GM23338 (cell line): Measurements from ENCODE around the gene ARHGAP4. TPM values are rescaled to one million over a fixed set of nuclear protein-coding genes. Genes with fewer than 3 reads are reported as not detected.
A peak's percentile ranks its signal among the peaks of the same experiment; 100 is the strongest.

Source experiments
- ATAC-seq: fragments of 200-7000 bp; cut with Tn5 transposase; 3 replicates; pipeline ENCODE4 v1.9.1; 2020
- DNase-seq: peaks from one replicate; pipeline ENCODE4 v3.0.0-alpha.2; 2015; ENCODE audit warnings: low spot score
- H2AFZ ChIP-seq: fragments of 200-600 bp; sonication (generic); 2 replicates; pipeline ENCODE4 v1.8.0; 2016; ENCODE audit warnings: antibody characterized with exemption, mild to moderate bottlenecking, moderate library complexity
- H3F3A ChIP-seq: fragments of 200-600 bp; sonication (generic); replicated peaks from 2 replicates; pipeline ENCODE4 v1.8.0; 2017; ENCODE audit warnings: antibody characterized with exemption, mixed run types, low read depth
- H3K27ac ChIP-seq: fragments of 200-600 bp; sonication (generic); 2 replicates; pipeline ENCODE4 v1.6.1; 2016; ENCODE audit warnings: low read depth
- H3K27me3 ChIP-seq: fragments of 200-600 bp; sonication (generic); 2 replicates; pipeline ENCODE4 v1.8.0; 2016; ENCODE audit warnings: mild to moderate bottlenecking, mixed run types, moderate library complexity; ENCODE audit not compliant: insufficient read depth
- H3K36me3 ChIP-seq: fragments of 200-600 bp; sonication (generic); 2 replicates; pipeline ENCODE4 v1.8.0; 2016; ENCODE audit warnings: mild to moderate bottlenecking; ENCODE audit not compliant: insufficient read depth
- H3K4me1 ChIP-seq: fragments of 200-600 bp; sonication (generic); 2 replicates; pipeline ENCODE4 v1.8.0; 2016; ENCODE audit warnings: mild to moderate bottlenecking, moderate library complexity; ENCODE audit not compliant: insufficient read depth
- H3K4me2 ChIP-seq: fragments of 200-600 bp; sonication (generic); 2 replicates; pipeline ENCODE4 v1.7.1; 2017; ENCODE audit warnings: mixed run types
- H3K4me3 ChIP-seq: fragments of 200-600 bp; sonication (generic); 2 replicates; pipeline ENCODE4 v1.6.1; 2016; ENCODE audit warnings: mixed run types
- H3K79me2 ChIP-seq: fragments of 200-600 bp; sonication (generic); replicated peaks from 2 replicates; pipeline ENCODE4 v1.8.0; 2017; ENCODE audit warnings: mild to moderate bottlenecking; ENCODE audit not compliant: insufficient read depth
- H3K9me2 ChIP-seq: fragments of 200-600 bp; sonication (generic); 2 replicates; pipeline ENCODE4 v1.8.0; 2017; ENCODE audit not compliant: insufficient read depth
- H4K20me1 ChIP-seq: fragments of 200-600 bp; sonication (generic); replicated peaks from 2 replicates; pipeline ENCODE4 v1.8.0; 2017; ENCODE audit warnings: mild to moderate bottlenecking; ENCODE audit not compliant: insufficient read depth
- H3K27ac Mint-ChIP-seq: 2 replicates; pipeline ENCODE4 v1.8.0; 2020; ENCODE audit warnings: inconsistent platforms, mild to moderate bottlenecking, moderate library complexity, mixed read lengths
- H3K27me3 Mint-ChIP-seq: 3 replicates; pipeline ENCODE4 v1.8.0; 2022; ENCODE audit warnings: low read depth, mild to moderate bottlenecking, moderate library complexity, mixed read lengths, inconsistent platforms; ENCODE audit not compliant: insufficient read depth, poor library complexity
- H3K36me3 Mint-ChIP-seq: 3 replicates; pipeline ENCODE4 v1.8.0; 2021; ENCODE audit warnings: low read depth, mild to moderate bottlenecking, inconsistent platforms, moderate library complexity, mixed read lengths
- H3K4me1 Mint-ChIP-seq: 3 replicates; pipeline ENCODE4 v1.8.0; 2020; ENCODE audit warnings: mild to moderate bottlenecking, inconsistent platforms, mixed read lengths
- H3K4me3 Mint-ChIP-seq: 3 replicates; pipeline ENCODE4 v1.8.0; 2021; ENCODE audit warnings: moderate library complexity, mild to moderate bottlenecking, inconsistent platforms, mixed read lengths
- H3K9me3 Mint-ChIP-seq: 3 replicates; pipeline ENCODE4 v1.8.0; 2020; ENCODE audit warnings: moderate library complexity, mild to moderate bottlenecking, inconsistent platforms, mixed read lengths
- CTCF ChIP-seq, 2 experiments: fragments of 200-600 bp in 1 of 2; sonication (generic) in 1 of 2; conservative IDR thresholded peaks; 2 replicates each; pipeline versions ENCODE4 v1.5.1 to v1.6.1; 2016 to 2017; ENCODE audit warnings: antibody characterized with exemption in 2 of 2, low read depth in 2 of 2, mild to moderate bottlenecking in 2 of 2, moderate library complexity in 1 of 2
- ETS1 ChIP-seq: IDR thresholded peaks from 2 replicates; pipeline ENCODE4 v1.6.1; 2016; ENCODE audit warnings: antibody characterized with exemption
- EZH2 ChIP-seq: fragments of 200-600 bp; sonication (generic); IDR thresholded peaks from one replicate; pipeline ENCODE4 v1.8.0; 2017; ENCODE audit warnings: antibody characterized with exemption, mild to moderate bottlenecking, low read depth; ENCODE audit not compliant: unreplicated experiment
- EZH2phosphoT487 ChIP-seq: fragments of 200-600 bp; sonication (generic); IDR thresholded peaks from one replicate; pipeline ENCODE4 v1.8.1; 2018; ENCODE audit warnings: antibody characterized with exemption; ENCODE audit not compliant: unreplicated experiment
- JUNB ChIP-seq: IDR thresholded peaks from one replicate; pipeline ENCODE4 v1.6.1; 2016; ENCODE audit warnings: antibody characterized with exemption; ENCODE audit not compliant: unreplicated experiment
- REST ChIP-seq: IDR thresholded peaks from one replicate; pipeline ENCODE4 v1.6.1; 2018; ENCODE audit warnings: antibody characterized with exemption; ENCODE audit not compliant: unreplicated experiment
- STAT1 ChIP-seq: IDR thresholded peaks from one replicate; pipeline ENCODE4 v1.6.1; 2016; ENCODE audit warnings: antibody characterized with exemption; ENCODE audit not compliant: unreplicated experiment
- ZNF331 ChIP-seq: fragments of 250-450 bp; sonication (Bioruptor Pico); IDR thresholded peaks from 2 replicates; pipeline ENCODE4 v1.5.0; 2020; ENCODE audit warnings: low read depth, mild to moderate bottlenecking, moderate library complexity
- ZNF462 ChIP-seq: fragments of 250-450 bp; sonication (Bioruptor Pico); IDR thresholded peaks from 2 replicates; pipeline ENCODE4 v1.5.0; 2020; ENCODE audit warnings: mild to moderate bottlenecking, moderate library complexity
- polyA plus RNA-seq: library from polyadenylated mRNA; unstranded; fragments of >200 nt; fragmentation: Nextera tagmentation; extraction: Ambion mirVana; gene quantifications from 2 replicates; pipeline ENCODE4 v1.2.1, GENCODE V29; 2016
- total RNA-seq: library from RNA; depleted of rRNA; stranded (reverse); fragments of >200 nt; shearing (Covaris generic); gene quantifications from 2 replicates; pipeline ENCODE4 v1.2.3, GENCODE V29; 2014

ARHGAP4 gene
- total and polyA plus RNA-seq, 2 experiments from 2014 or later: 21.5 to 59.5 TPM

GRCh38 chrX:153966283-153966688 lies 40.2 kb upstream of the ARHGAP4 start:
- H3K4me1 ChIP-seq: peaks cover 12% of the 10 kb centered on the region
- no peaks in the 10 kb centered on the region for H3K36me3 ChIP-seq
- H3K9me2 ChIP-seq: no peaks in the 10 kb centered on the region
- no peak overlapping the region for H3K27ac ChIP-seq
- peaks cover 41% of the 10 kb centered on the region for H3K36me3 Mint-ChIP-seq
- H3K27me3 Mint-ChIP-seq: peaks cover 7% of the 10 kb centered on the region
- H3K4me1 Mint-ChIP-seq: peaks cover 19% of the 10 kb centered on the region
- no peak for DNase-seq
- H3K9me3 Mint-ChIP-seq: no peaks in the 10 kb centered on the region; the same call in 2 of the 3 replicates
- 0 out of 3 replicates have a peak overlapping the region, but pooled peaks have one; percentile 12 for H3K4me3 Mint-ChIP-seq
- no peak for ATAC-seq
- no peak for TF ChIP-seq STAT1
- no peak for TF ChIP-seq ZNF331 (CRISPR knock-in tag)
- no peak for TF ChIP-seq EZH2
- H2AFZ ChIP-seq: no peak overlapping the region
- no peaks in the 10 kb centered on the region for H3K27me3 ChIP-seq
- no peaks in the 10 kb centered on the region for H3F3A ChIP-seq
- peaks cover 17% of the 10 kb centered on the region for H4K20me1 ChIP-seq
- H3K4me3 ChIP-seq: peak overlapping the region; percentile 17; the same call in 1 of the 2 replicates
- peaks cover 77% of the 10 kb centered on the region for H3K79me2 ChIP-seq
- peak overlapping the region; percentile 82 for H3K27ac Mint-ChIP-seq
- no peak overlapping the region for H3K4me2 ChIP-seq

GRCh38 chrX:153965406-153965805 lies 39.3 kb upstream of the ARHGAP4 start:
- Histone ChIP-seq H3K36me3 (no peaks in the 10 kb centered on the region), H4K20me1 (peaks cover 17% of the 10 kb centered on the region), H3K4me2 (no peak overlapping the region), H3K9me2 (no peaks in the 10 kb centered on the region), H3K4me3 (no peak overlapping the region), H3K27ac (no peak overlapping the region), H2AFZ (no peak overlapping the region), H3K27me3 (no peaks in the 10 kb centered on the region), H3K79me2 (peaks cover 74% of the 10 kb centered on the region), H3F3A (no peaks in the 10 kb centered on the region), H3K4me1 (peaks cover 12% of the 10 kb centered on the region)
- H3K4me1 Mint-ChIP-seq: peaks cover 19% of the 10 kb centered on the region
- no peak for ATAC-seq
- H3K9me3 Mint-ChIP-seq: no peaks in the 10 kb centered on the region; the same call in 2 of the 3 replicates
- peak overlapping the region; percentile 74; the same call in 1 of the 2 replicates for H3K27ac Mint-ChIP-seq
- no peak overlapping the region for H3K4me3 Mint-ChIP-seq
- peaks cover 50% of the 10 kb centered on the region for H3K36me3 Mint-ChIP-seq
- no peak for DNase-seq
- H3K27me3 Mint-ChIP-seq: peaks cover 13% of the 10 kb centered on the region
- no peak for TF ChIP-seq ZNF462 (CRISPR knock-in tag)
- no peak for TF ChIP-seq JUNB
- TF ChIP-seq CTCF (conservative IDR thresholded peaks at IDR 0.05; ENCODE audit: low read depth in 2 of 2): no peak
- TF ChIP-seq EZH2phosphoT487: no peak
- no peak for TF ChIP-seq REST
- TF ChIP-seq ETS1: no peak
